Activated CD4-positive, alpha-beta T cell treated with anti-CD3 and anti-CD28 coated beads for 24 hours (primary cell): ENCODE data around the gene IKBKG.
"Not testable (repeated sequence)": the region's sequence is repeated elsewhere in the genome, so short reads cannot be mapped to it uniquely, and the experiment has no call there.

Source experiments
- DNase-seq, 2 donors: peaks; one replicate each; pipeline ENCODE4 v3.0.0-alpha.2; 2020; ENCODE audit warnings: low read depth in 2 of 2

IKBKG gene

DNA sequence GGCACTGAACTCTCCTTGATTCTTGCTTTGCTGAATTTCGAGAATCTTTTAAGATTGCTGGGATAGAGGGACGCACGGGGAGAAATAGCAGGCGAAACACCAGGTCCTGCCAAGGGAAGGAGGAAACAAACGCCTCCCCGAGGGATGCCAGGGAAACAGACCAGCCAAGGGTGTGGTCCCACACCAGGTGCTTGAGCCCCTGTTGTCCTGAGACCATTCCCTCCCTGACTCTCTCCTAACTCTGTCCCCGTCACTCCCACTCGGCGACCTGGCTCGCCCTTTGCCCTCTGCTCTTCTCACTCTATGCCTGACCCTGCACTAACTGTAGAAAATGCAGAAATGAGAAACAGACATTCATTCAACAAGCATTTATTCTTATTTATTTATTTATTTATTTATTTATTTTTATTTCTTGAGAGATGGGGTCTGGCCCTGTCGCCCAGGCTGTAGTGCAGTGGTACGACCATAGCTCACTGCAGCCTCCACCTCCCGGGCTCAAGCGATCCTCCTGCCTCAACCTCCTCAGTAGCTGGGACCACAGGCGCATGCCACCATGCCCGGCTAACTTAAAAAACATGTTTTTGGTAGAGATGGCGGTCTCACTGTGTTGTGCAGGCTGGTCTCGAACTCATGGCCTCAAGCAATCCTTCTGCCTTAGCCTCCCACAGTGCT is 55.5 kb downstream of the IKBKG start:
- no peak for DNase-seq

DNA sequence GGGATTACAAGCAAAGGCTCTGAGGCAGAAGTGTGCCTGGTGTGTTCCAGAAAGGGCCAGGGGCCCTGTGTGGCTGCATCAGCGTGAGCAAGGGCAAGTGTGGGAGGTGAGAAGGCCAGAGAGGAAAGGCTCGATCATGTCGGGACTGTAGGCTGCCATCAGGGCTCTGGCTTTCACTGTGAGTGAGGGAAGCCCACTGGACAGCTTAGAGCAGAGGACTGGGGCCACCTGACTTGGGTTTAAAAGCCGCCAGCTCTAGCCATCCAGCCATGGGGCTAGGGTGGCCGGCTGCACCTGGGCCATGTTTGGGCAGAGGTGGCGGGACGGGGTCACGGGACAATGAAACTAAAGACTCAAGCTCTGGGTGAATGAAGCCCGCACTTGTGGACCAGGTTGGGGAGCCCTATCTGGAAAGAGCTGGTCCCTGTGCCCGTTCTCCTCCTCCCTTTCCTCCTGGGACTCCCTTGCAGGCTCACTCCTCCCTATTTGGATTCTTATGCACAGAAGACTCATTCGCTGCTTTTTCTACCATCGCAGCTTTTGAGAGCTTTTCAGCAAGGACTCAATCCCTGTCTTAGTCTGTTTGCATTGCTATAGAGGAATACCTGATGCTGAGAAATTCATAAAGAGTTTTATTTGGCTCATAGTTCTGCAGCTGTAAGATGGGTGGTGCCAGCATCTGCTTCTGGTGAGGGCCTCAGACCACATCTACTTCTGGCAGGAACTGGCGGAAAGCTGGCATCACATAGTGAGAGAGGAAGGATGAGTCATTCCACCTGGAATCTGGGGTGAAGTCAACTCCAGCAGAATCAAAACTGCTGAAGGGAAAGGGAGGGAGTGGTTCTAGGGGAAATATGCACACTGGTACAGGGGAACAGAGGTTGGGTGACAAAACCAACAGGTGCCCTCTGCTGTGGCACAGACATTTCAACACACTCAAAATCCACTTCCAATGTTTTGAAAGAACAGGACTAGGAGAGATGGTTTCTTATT is 56.3 kb downstream of the IKBKG start:
- DNase-seq, result no peak

DNA sequence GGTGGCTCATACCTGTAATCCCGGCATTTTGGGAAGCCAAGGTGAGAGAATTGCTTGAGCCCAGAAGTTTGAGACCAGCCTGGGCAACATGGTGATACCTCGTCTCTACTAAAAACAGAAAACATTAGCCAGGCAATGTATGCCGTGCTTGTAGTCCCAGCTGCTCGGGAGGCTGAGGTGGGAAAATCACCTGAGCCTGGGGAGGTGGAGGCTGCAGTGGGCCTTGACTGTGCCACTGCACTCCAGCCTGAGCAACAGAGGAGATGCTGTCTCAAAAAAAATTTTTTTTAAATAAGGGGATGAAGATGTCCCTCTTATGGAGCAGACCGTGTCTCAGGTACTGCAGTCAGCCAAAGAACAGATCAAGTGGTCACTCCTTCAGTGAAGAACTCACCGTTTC is 58.1 kb downstream of the IKBKG start:
- no peak for DNase-seq

DNA sequence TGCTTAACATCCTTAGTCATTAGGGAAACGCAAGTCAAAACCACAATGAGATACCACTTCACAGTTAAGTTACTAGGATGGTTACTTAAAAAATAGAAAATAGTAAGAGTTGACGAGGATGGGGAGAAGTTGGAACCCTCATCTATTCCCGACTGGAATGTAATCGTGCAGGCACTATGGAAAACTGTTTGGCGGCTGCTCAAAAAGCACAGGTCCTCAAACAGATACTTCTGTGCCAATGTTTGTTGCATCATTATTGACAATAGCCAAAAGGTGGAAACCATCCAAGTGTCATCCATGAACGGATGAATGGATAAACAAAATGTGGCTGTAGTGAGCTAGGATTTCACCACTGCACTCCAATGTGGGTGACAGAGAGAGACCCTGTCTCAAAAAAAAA is 60.0 kb downstream of the IKBKG start:
- no peak for DNase-seq

DNA sequence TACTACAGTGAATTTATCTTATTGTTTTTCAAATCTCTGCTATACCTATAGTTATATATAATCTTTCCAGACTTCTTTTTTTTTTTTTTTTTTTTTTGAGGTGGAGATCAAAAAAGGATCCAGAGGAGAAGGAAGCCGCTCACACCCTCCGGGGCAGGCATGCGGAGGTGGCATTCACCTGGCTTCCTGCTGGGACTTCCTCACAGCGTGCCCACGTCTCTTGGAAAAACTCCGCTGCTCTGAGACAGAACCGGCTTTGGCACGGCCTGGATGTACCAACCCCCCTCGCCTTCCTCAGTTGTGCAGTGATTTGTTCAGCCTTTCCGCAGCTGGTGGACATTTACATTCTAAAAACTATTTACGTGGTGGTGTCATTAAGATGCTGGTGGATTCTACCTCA is 60.6 kb downstream of the IKBKG start:
- DNase-seq, result not testable (repeated sequence)

DNA sequence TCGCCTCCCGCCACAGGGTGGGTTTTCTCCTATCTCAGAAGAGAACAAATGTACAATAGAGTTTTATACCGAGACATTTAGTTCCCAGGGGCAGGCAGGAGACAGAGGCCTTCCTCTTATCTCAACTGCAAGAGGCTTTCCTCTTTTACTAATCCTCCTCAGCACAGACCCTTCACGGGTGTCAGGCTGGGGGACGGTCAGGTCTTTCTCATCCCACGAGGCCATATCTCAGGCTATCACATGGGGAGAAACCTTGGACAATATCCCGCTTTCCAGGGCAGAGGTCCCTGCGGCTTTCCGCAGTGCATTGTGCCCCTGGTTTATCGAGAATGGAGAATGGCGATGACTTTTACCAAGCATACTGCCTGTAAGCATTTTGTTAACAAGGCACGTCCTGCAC is 61.4 kb downstream of the IKBKG start:
- DNase-seq, result not testable (repeated sequence)

DNA sequence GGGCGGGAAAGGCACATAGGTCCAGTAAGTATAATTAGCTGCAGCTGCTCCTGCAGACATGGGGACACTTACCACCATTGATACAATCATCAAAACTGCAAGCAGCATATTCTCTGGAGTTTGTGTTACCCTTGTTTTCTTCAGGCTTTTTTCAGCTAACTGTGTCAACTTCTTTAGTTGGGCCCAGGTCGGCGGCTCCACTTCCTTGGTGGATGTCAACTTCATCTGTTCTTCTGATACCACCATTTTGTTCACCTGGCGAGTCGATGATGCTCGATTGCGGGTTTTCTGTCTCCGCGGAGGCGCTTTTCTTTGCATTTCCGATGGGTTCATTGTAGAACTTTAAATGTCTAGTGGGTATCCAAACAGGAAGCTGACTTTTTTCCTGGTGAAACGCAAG is 63.7 kb downstream of the IKBKG start:
- not testable (repeated sequence) for DNase-seq

DNA sequence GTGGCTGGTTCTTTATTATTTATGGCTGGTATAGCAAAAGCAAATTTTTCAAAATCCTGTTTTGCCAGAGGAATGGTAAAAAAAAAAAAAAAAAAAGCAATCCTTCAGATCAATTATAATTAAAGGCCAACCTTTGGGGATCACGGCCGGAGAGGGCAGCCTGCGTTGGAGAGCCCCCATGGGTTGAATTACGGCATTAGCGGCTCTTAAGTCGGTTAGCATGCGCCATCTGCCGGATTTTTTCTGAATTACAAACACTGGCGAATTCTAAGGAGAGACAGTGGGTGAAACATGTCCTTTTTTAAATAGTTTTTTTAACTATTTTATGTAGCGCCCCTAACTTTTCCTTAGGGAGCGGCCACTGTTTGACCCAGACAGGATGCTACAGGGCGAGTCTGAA is 66.2 kb downstream of the IKBKG start:
- DNase-seq, result not testable (repeated sequence)
